ENCODE measurements around the gene MYH16.

MYH16 gene

GRCh38 chr7:99257065-99257464 lies 15.6 kb upstream of the MYH16 start:
- H3K36me3 ChIP-seq (ENCODE audit: control insufficient read depth in 5 of 5, insufficient read depth in 5 of 5, low read length in 5 of 5), result no peaks in the 10 kb centered on the region
- no peaks in the 10 kb centered on the region for H3K9me3 ChIP-seq (ENCODE audit: control insufficient read depth in 5 of 5, low read length in 5 of 5)
- no peak overlapping the region for H3K9ac ChIP-seq (ENCODE audit: low read length in 5 of 5)
- peaks cover 0 to 4% (median 0%) of the 10 kb centered on the region in 5 donors for H3K27me3 ChIP-seq (ENCODE audit: control insufficient read depth in 5 of 5, insufficient read depth in 4 of 5, low read length in 5 of 5)
- no peak overlapping the region for H3K27ac ChIP-seq (ENCODE audit: low read depth, low read length)
- H3K4me1 ChIP-seq (ENCODE audit: control insufficient read depth in 5 of 5, insufficient read depth in 5 of 5, low read length in 5 of 5), result peaks cover 2 to 14% (median 12%) of the 10 kb centered on the region in 5 donors
- H3K4me3 ChIP-seq (ENCODE audit: low read depth in 1 of 5, low read length in 5 of 5), result no peak overlapping the region

DNA sequence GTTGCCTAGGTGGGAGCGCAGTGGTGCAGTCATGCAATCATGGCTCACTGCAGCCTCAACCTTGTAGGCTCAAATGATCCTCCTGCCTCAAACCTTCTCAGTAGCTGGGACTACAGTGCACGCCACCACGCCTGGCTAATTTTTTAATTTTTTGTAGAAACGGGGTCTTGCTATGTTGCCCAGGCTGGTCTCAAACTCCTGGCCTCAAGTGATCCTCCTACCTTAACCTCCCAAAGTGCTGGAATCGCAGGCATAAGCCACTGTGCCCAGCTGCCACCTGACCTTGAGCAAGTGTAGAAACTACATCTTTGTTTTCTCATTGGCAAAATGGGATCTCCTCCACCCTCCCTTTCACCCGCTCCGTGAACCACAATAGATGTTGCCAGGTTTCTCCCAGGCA lies 15.0 kb upstream of the MYH16 start:
- Histone ChIP-seq H3K9me3 (ENCODE audit: control insufficient read depth in 5 of 5, low read length in 5 of 5) (no peaks in the 10 kb centered on the region), H3K27me3 (ENCODE audit: control insufficient read depth in 5 of 5, insufficient read depth in 4 of 5, low read length in 5 of 5) (peaks cover 0 to 4% (median 0%) of the 10 kb centered on the region in 5 donors), H3K4me3 (ENCODE audit: low read depth in 1 of 5, low read length in 5 of 5) (no peak overlapping the region), H3K9ac (ENCODE audit: low read length in 5 of 5) (no peak overlapping the region), H3K27ac (ENCODE audit: low read depth, low read length) (no peak overlapping the region), H3K36me3 (ENCODE audit: control insufficient read depth in 5 of 5, insufficient read depth in 5 of 5, low read length in 5 of 5) (no peaks in the 10 kb centered on the region), H3K4me1 (ENCODE audit: control insufficient read depth in 5 of 5, insufficient read depth in 5 of 5, low read length in 5 of 5) (peaks cover 2 to 14% (median 12%) of the 10 kb centered on the region in 5 donors)

DNA sequence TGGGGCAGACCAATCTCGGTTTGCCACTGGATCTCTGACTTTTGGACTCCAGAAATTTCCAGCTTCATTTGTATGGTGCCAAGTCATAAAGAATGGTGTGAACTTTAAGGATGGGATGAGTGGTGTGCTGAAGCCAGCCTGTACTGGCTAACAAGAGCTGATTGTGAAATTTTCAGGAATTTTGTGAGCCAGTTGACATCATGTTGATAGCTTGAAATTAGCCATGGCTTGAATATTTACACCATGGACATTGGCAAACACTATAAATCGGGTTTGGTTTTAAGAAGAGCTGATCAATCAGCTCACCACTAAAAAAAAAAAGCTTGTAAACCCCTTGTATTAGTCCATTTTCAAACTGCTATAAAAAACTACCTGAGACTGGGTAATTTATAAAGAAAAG lies 14.1 kb upstream of the MYH16 start:
- H3K27me3 ChIP-seq (ENCODE audit: control insufficient read depth in 5 of 5, insufficient read depth in 4 of 5, low read length in 5 of 5), result peaks cover 0 to 4% (median 0%) of the 10 kb centered on the region in 5 donors
- H3K27ac ChIP-seq (ENCODE audit: low read depth, low read length), result no peak overlapping the region

GRCh38 chr7:99260395-99260794 lies 12.2 kb upstream of the MYH16 start:
- peaks cover 0 to 4% (median 2%) of the 10 kb centered on the region in 5 donors for H3K27me3 ChIP-seq (ENCODE audit: control insufficient read depth in 5 of 5, insufficient read depth in 4 of 5, low read length in 5 of 5)
- H3K9me3 ChIP-seq (ENCODE audit: control insufficient read depth in 5 of 5, low read length in 5 of 5), result no peaks in the 10 kb centered on the region
- peaks cover 2 to 6% (median 5%) of the 10 kb centered on the region in 5 donors for H3K4me1 ChIP-seq (ENCODE audit: control insufficient read depth in 5 of 5, insufficient read depth in 5 of 5, low read length in 5 of 5)
- no peaks in the 10 kb centered on the region for H3K36me3 ChIP-seq (ENCODE audit: control insufficient read depth in 5 of 5, insufficient read depth in 5 of 5, low read length in 5 of 5)
- no peak overlapping the region for H3K9ac ChIP-seq (ENCODE audit: low read length in 5 of 5)
- H3K27ac ChIP-seq (ENCODE audit: low read depth, low read length), result no peak overlapping the region
- no peak overlapping the region for H3K4me3 ChIP-seq (ENCODE audit: low read depth in 1 of 5, low read length in 5 of 5)

More for the DNA sequence above, 14.1 kb upstream of the MYH16 start:
- H3K9me3 ChIP-seq (ENCODE audit: control insufficient read depth in 5 of 5, low read length in 5 of 5), result no peaks in the 10 kb centered on the region
- no peaks in the 10 kb centered on the region for H3K36me3 ChIP-seq (ENCODE audit: control insufficient read depth in 5 of 5, insufficient read depth in 5 of 5, low read length in 5 of 5)
- H3K9ac ChIP-seq (ENCODE audit: low read length in 5 of 5), result no peak overlapping the region
- no peak overlapping the region for H3K4me3 ChIP-seq (ENCODE audit: low read depth in 1 of 5, low read length in 5 of 5)
- peaks cover 2 to 10% (median 8%) of the 10 kb centered on the region in 5 donors for H3K4me1 ChIP-seq (ENCODE audit: control insufficient read depth in 5 of 5, insufficient read depth in 5 of 5, low read length in 5 of 5)

- Histone ChIP-seq H3K9ac (ENCODE audit: low read length in 5 of 5) (no peak overlapping the region), H3K9me3 (ENCODE audit: control insufficient read depth in 5 of 5, low read length in 5 of 5) (no peaks in the 10 kb centered on the region), H3K36me3 (ENCODE audit: control insufficient read depth in 5 of 5, insufficient read depth in 5 of 5, low read length in 5 of 5) (no peaks in the 10 kb centered on the region), H3K27ac (ENCODE audit: low read depth, low read length) (no peak overlapping the region), H3K4me1 (ENCODE audit: control insufficient read depth in 5 of 5, insufficient read depth in 5 of 5, low read length in 5 of 5) (no peaks in the 10 kb centered on the region), H3K4me3 (ENCODE audit: low read depth in 1 of 5, low read length in 5 of 5) (no peak overlapping the region), H3K27me3 (ENCODE audit: control insufficient read depth in 5 of 5, insufficient read depth in 4 of 5, low read length in 5 of 5) (peaks cover 0 to 6% (median 2%) of the 10 kb centered on the region in 5 donors)
Observed at GRCh38 chr7:99261646-99262045, 11.0 kb upstream of the MYH16 start.

DNA sequence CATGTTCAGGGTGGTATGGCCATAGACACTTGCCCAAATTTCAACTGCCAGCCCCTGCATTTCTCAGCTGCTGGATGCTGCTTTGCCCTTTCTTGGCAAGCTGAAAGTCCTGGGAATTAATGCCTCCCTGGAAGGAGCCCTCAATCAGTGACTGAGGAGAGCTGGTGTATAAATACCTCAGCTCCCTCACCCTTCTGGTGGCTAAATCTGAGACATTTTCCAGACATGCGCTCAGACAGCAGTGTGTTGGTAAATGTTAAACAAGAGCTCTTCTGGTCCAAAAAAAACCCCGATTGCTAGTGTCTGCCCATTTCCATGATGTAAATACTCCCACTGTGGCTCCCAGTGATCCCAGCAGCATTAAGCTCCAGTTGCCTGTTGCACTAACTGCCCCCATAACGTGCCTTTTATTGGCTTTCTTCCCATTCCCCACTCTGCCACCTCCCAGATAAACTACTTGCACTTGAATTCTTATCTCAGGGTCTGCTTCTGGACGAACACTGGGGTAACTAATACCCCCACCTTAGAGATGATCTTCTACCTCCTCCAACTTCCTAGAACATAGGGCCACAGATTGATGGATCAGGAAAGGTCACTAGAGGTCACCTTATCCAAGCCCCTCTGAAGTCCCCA lies 6.7 kb upstream of the MYH16 start:
- Histone ChIP-seq H3K27me3 (ENCODE audit: control insufficient read depth in 5 of 5, insufficient read depth in 4 of 5, low read length in 5 of 5) (peaks cover 0 to 9% (median 2%) of the 10 kb centered on the region in 5 donors), H3K27ac (ENCODE audit: low read depth, low read length) (no peak overlapping the region), H3K4me1 (ENCODE audit: control insufficient read depth in 5 of 5, insufficient read depth in 5 of 5, low read length in 5 of 5) (no peaks in the 10 kb centered on the region), H3K9me3 (ENCODE audit: control insufficient read depth in 5 of 5, low read length in 5 of 5) (no peaks in the 10 kb centered on the region), H3K9ac (ENCODE audit: low read length in 5 of 5) (no peak overlapping the region), H3K4me3 (ENCODE audit: low read depth in 1 of 5, low read length in 5 of 5) (no peak overlapping the region), H3K36me3 (ENCODE audit: control insufficient read depth in 5 of 5, insufficient read depth in 5 of 5, low read length in 5 of 5) (no peaks in the 10 kb centered on the region)

DNA sequence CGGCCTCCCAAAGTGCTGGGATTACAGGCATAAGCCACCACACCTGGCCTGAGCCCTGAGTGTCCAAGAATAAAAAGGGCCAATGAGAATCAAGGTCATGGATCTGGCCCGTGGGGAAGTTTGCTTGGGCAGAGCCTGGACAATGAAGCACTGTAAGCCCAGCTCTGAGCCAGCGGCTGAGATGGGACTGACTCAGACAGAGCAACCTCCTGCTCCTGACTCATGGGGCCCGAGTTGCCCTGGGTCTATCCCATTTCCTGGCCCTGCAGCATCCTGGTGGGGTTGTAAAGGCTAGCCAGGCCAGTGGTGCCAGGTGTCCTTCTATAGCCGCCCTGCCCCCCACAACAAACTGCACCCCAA lies 5.2 kb upstream of the MYH16 start:
- Histone ChIP-seq H3K27ac (ENCODE audit: low read depth, low read length) (no peak overlapping the region), H3K36me3 (ENCODE audit: control insufficient read depth in 5 of 5, insufficient read depth in 5 of 5, low read length in 5 of 5) (no peaks in the 10 kb centered on the region), H3K9me3 (ENCODE audit: control insufficient read depth in 5 of 5, low read length in 5 of 5) (no peaks in the 10 kb centered on the region), H3K9ac (ENCODE audit: low read length in 5 of 5) (no peak overlapping the region), H3K4me1 (ENCODE audit: control insufficient read depth in 5 of 5, insufficient read depth in 5 of 5, low read length in 5 of 5) (no peaks in the 10 kb centered on the region), H3K27me3 (ENCODE audit: control insufficient read depth in 5 of 5, insufficient read depth in 4 of 5, low read length in 5 of 5) (peaks cover 0 to 9% (median 0%) of the 10 kb centered on the region in 5 donors), H3K4me3 (ENCODE audit: low read depth in 1 of 5, low read length in 5 of 5) (no peak overlapping the region)

GRCh38 chr7:99267841-99268576 lies 4.6 kb upstream of the MYH16 start:
- no peak overlapping the region for H3K27ac ChIP-seq (ENCODE audit: low read depth, low read length)
- H3K9ac ChIP-seq (ENCODE audit: low read length in 5 of 5), result no peak overlapping the region
- H3K4me3 ChIP-seq (ENCODE audit: low read depth in 1 of 5, low read length in 5 of 5), result no peak overlapping the region
- no peaks in the 10 kb centered on the region for H3K9me3 ChIP-seq (ENCODE audit: control insufficient read depth in 5 of 5, low read length in 5 of 5)
- no peaks in the 10 kb centered on the region for H3K4me1 ChIP-seq (ENCODE audit: control insufficient read depth in 5 of 5, insufficient read depth in 5 of 5, low read length in 5 of 5)
- peaks cover 0 to 9% (median 0%) of the 10 kb centered on the region in 5 donors for H3K27me3 ChIP-seq (ENCODE audit: control insufficient read depth in 5 of 5, insufficient read depth in 4 of 5, low read length in 5 of 5)
- no peaks in the 10 kb centered on the region for H3K36me3 ChIP-seq (ENCODE audit: control insufficient read depth in 5 of 5, insufficient read depth in 5 of 5, low read length in 5 of 5)

DNA sequence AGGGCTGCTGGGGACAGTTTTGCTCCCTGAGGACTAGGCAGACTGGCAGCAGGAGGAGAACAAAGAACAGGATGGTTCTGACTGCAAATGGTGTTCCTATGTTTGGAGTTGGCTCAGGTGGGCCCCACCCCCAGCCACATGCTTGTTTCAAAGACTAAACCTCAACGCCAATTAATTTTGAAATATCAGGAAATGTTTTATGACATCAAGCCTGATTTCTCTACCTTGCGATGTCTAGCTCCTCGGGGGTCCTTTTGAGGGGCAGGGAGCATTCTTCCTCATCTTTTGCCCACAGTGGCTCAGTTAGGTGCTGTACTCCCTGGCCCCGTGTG lies 4.1 kb upstream of the MYH16 start:
- peaks cover 0 to 9% (median 0%) of the 10 kb centered on the region in 5 donors for H3K27me3 ChIP-seq (ENCODE audit: control insufficient read depth in 5 of 5, insufficient read depth in 4 of 5, low read length in 5 of 5)
- no peaks in the 10 kb centered on the region for H3K9me3 ChIP-seq (ENCODE audit: control insufficient read depth in 5 of 5, low read length in 5 of 5)
- H3K27ac ChIP-seq (ENCODE audit: low read depth, low read length), result no peak overlapping the region
- H3K4me3 ChIP-seq (ENCODE audit: low read depth in 1 of 5, low read length in 5 of 5), result no peak overlapping the region
- no peaks in the 10 kb centered on the region for H3K36me3 ChIP-seq (ENCODE audit: control insufficient read depth in 5 of 5, insufficient read depth in 5 of 5, low read length in 5 of 5)
- H3K4me1 ChIP-seq (ENCODE audit: control insufficient read depth in 5 of 5, insufficient read depth in 5 of 5, low read length in 5 of 5), result no peaks in the 10 kb centered on the region
- H3K9ac ChIP-seq (ENCODE audit: low read length in 5 of 5), result no peak overlapping the region

- Histone ChIP-seq H3K4me1 (ENCODE audit: control insufficient read depth in 5 of 5, insufficient read depth in 5 of 5, low read length in 5 of 5) (no peaks in the 10 kb centered on the region), H3K4me3 (ENCODE audit: low read depth in 1 of 5, low read length in 5 of 5) (no peak overlapping the region), H3K9me3 (ENCODE audit: control insufficient read depth in 5 of 5, low read length in 5 of 5) (no peaks in the 10 kb centered on the region), H3K36me3 (ENCODE audit: control insufficient read depth in 5 of 5, insufficient read depth in 5 of 5, low read length in 5 of 5) (no peaks in the 10 kb centered on the region), H3K27me3 (ENCODE audit: control insufficient read depth in 5 of 5, insufficient read depth in 4 of 5, low read length in 5 of 5) (peaks cover 0 to 6% (median 0%) of the 10 kb centered on the region in 5 donors), H3K27ac (ENCODE audit: low read depth, low read length) (no peak overlapping the region), H3K9ac (ENCODE audit: low read length in 5 of 5) (no peak overlapping the region)
Observed at GRCh38 chr7:99270702-99271101, 1.9 kb upstream of the MYH16 start.
